HL-60 (cell line): Measurements from ENCODE around the gene PTPRN2.

Experiments
- CTCF ChIP-seq: IDR thresholded peaks from one replicate; pipeline ENCODE4 v1.5.1; 2011; ENCODE audit warnings: low read length, control low read depth, inconsistent platforms; ENCODE audit not compliant: insufficient read depth
- GABPA ChIP-seq: IDR thresholded peaks from 2 replicates; pipeline ENCODE4 v1.6.1; 2012; ENCODE audit warnings: low read depth
- POLR2AphosphoS5 ChIP-seq: IDR thresholded peaks from 2 replicates; pipeline ENCODE4 v1.6.1; 2012; ENCODE audit warnings: low read depth
- REST ChIP-seq: IDR thresholded peaks from 2 replicates; pipeline ENCODE4 v1.6.1; 2012; ENCODE audit warnings: low read depth; ENCODE audit not compliant: insufficient replicate concordance

- TF ChIP-seq CTCF: no peak
- no peak for TF ChIP-seq GABPA
- no peak for TF ChIP-seq POLR2AphosphoS5
- TF ChIP-seq REST: no peak
Measured at GRCh38 chr7:157821959-157822687, 765.5 kb downstream of the PTPRN2 start.
